Body of pancreas (tissue), 4 donors: ENCODE measurements around the gene PPDPF. TPM values are rescaled to one million over a fixed set of nuclear protein-coding genes. Genes with fewer than 3 reads are reported as not detected.

Experiments
- ATAC-seq: fragments of 150-250 bp; one replicate; pipeline ENCODE4 v1.9.1; 2016
- DNase-seq, 4 donors: peaks; one replicate each; pipeline ENCODE4 v3.0.0-alpha.2; 2019
- H3K27ac ChIP-seq, 4 donors: fragments of 200-600 bp; sonication (generic); 1 replicate in 3 of 4; 2 replicates in 1 of 4; pipeline versions ENCODE4 v1.5.1 to v1.6.1; 2016 to 2019; ENCODE audit warnings: mild to moderate bottlenecking in 1 of 4, mixed read lengths in 1 of 4, moderate library complexity in 1 of 4
- H3K27me3 ChIP-seq, 2 donors: fragments of 200-600 bp; sonication (generic); one replicate each; pipeline ENCODE4 v1.6.0; 2016; ENCODE audit warnings: mild to moderate bottlenecking in 1 of 2
- H3K36me3 ChIP-seq, 2 donors: fragments of 200-600 bp; sonication (generic); replicated peaks in 1 of 2; 2 replicates each; pipeline ENCODE4 v1.5.1; 2016; ENCODE audit warnings: low read depth in 2 of 2; ENCODE audit not compliant: insufficient read depth in 1 of 2
- H3K4me1 ChIP-seq: fragments of 200-600 bp; sonication (generic); one replicate; pipeline ENCODE4 v1.6.0; 2016
- H3K4me3 ChIP-seq, 2 donors: fragments of 200-600 bp; sonication (generic); 1 replicate in 1 of 2; 2 replicates in 1 of 2; pipeline ENCODE4 v1.5.1; 2016 to 2019
- H3K9me3 ChIP-seq, 3 donors: fragments of 200-600 bp; sonication (generic); 1 replicate in 2 of 3; 2 replicates in 1 of 3; pipeline ENCODE4 v1.5.1; 2016
- CTCF ChIP-seq, 7 experiments: fragments of 450-650 bp in 4 of 7; fragments of 200-600 bp in 3 of 7; sonication (generic) in 3 of 7; IDR thresholded peaks; one replicate each; pipeline ENCODE4 v1.5.1; 2016 to 2019; ENCODE audit warnings: antibody characterized with exemption in 7 of 7
- POLR2A ChIP-seq, 3 donors: fragments of 450-650 bp; IDR thresholded peaks; one replicate each; pipeline ENCODE4 v1.6.1; 2016; ENCODE audit warnings: antibody characterized with exemption in 3 of 3, mild to moderate bottlenecking in 2 of 3
- WGBS, 2 donors: methylation state at CpG; one replicate each; pipeline ENCODE4 v1.1.5; 2017; 5-methylcytosine and 5-hydroxymethylcytosine counted together
- intact Hi-C: fragments of 100-400 bp; cut with DNase I; formaldehyde crosslinking; loops from one replicate; pipeline ENCODE4 v1.15.1; 2023
- total RNA-seq, 2 donors: library from RNA; depleted of rRNA; stranded (reverse); fragments of >200 nt; gene quantifications; one replicate each; pipeline ENCODE4 v1.1.0, GENCODE V29; 2016

The PPDPF gene
- total RNA-seq, 2 donors from 2014 or later: 69.9 to 106 TPM

- H3K4me3 ChIP-seq: no peak overlapping the region
- H3K36me3 ChIP-seq: no peaks in the 10 kb centered on the region
- H3K4me1 ChIP-seq: peaks cover 7% of the 10 kb centered on the region
- H3K9me3 ChIP-seq: no peaks in the 10 kb centered on the region
- ATAC-seq (no peak), DNase-seq (no peak)
- H3K27me3 ChIP-seq: peaks cover 0 to 4% of the 10 kb centered on the region in 2 donors
- no peak for TF ChIP-seq CTCF (IDR thresholded peaks at IDR 0.05)
- TF ChIP-seq POLR2A (IDR thresholded peaks at IDR 0.05): no peak
- H3K27ac ChIP-seq: no peak overlapping the region
- WGBS, 2 donors: 12% methylated on average over 24 of the region's 40 CpGs; no CpG with 5 or more reads in 1 of the 2 donors
- intact Hi-C loops: no loop called here
Observed at GRCh38 chr20:63487781-63488241, 32.8 kb upstream of the PPDPF start.

- Histone ChIP-seq H3K4me3 (no peak overlapping the region), H3K36me3 (no peaks in the 10 kb centered on the region), H3K9me3 (no peaks in the 10 kb centered on the region), H3K27ac (no peak overlapping the region), H3K4me1 (no peaks in the 10 kb centered on the region), H3K27me3 (peaks cover 0 to 4% of the 10 kb centered on the region in 2 donors)
- intact Hi-C loops: no loop called here
- WGBS, 2 donors: 11 to 24% methylated on average over 13 to 81 of the region's 83 CpGs
- ATAC-seq: no peak
- no peak for TF ChIP-seq CTCF (IDR thresholded peaks at IDR 0.05)
- DNase-seq: no peak
Observed at GRCh38 chr20:63488315-63489251, 32.0 kb upstream of the PPDPF start.

- no peaks in the 10 kb centered on the region for H3K9me3 ChIP-seq
- no peak for TF ChIP-seq POLR2A (IDR thresholded peaks at IDR 0.05)
- TF ChIP-seq CTCF (IDR thresholded peaks at IDR 0.05): no peak
- no peak for DNase-seq
- H3K4me3 ChIP-seq: no peak overlapping the region
- no peaks in the 10 kb centered on the region for H3K27me3 ChIP-seq
- H3K27ac ChIP-seq: no peak overlapping the region
- ATAC-seq: no peak
- intact Hi-C loops: no loop called here
- 47 to 66% methylated on average over 22 of the region's 24 CpGs for WGBS, 2 donors
- no peaks in the 10 kb centered on the region for H3K36me3 ChIP-seq
- H3K4me1 ChIP-seq: no peaks in the 10 kb centered on the region
Observed at GRCh38 chr20:63490416-63490815, 30.1 kb upstream of the PPDPF start.

GRCh38 chr20:63491078-63491477 is 29.5 kb upstream of the PPDPF start:
- H3K9me3 ChIP-seq: no peaks in the 10 kb centered on the region
- no peak for ATAC-seq
- H3K27ac ChIP-seq: no peak overlapping the region
- no peaks in the 10 kb centered on the region for H3K27me3 ChIP-seq
- TF ChIP-seq POLR2A (IDR thresholded peaks at IDR 0.05) (no peak), CTCF (IDR thresholded peaks at IDR 0.05) (no peak)
- 50 to 72% methylated on average over 4 of the region's 4 CpGs for WGBS, 2 donors
- H3K36me3 ChIP-seq: no peaks in the 10 kb centered on the region
- H3K4me1 ChIP-seq: peaks cover 3% of the 10 kb centered on the region
- DNase-seq: no peak
- no peak overlapping the region for H3K4me3 ChIP-seq
- intact Hi-C loops: no loop called here
